Measurements from ENCODE around the gene CACNA1S. TPM values are rescaled to one million over a fixed set of nuclear protein-coding genes. Genes with fewer than 3 reads are reported as not detected.

The CACNA1S gene
- total and polyA plus RNA-seq, 2 of the 13 experiments (the other 11 are each of a cell fraction or from before 2014, with no cell fraction given): not detected

- FAIRE-seq (no peak), ATAC-seq (no peak), DNase-seq (ENCODE audit: low spot score) (no peak)
- Histone ChIP-seq H3K4me1 (ENCODE audit: insufficient read depth, low read length) (peaks cover 15% of the 10 kb centered on the region), H2AFZ (ENCODE audit: low read length) (no peak overlapping the region), H3K4me3 (replicated peaks in 1 of 3; ENCODE audit: insufficient read depth in 1 of 3, low read depth in 2 of 3, low read length in 3 of 3) (no peak overlapping the region), H3K9ac (ENCODE audit: insufficient read depth, low read depth, low read length) (no peak overlapping the region), H3K27ac (ENCODE audit: extremely low read length, insufficient read depth, low read length) (no peak overlapping the region), H3K36me3 (replicated peaks in 1 of 2; ENCODE audit: control insufficient read depth in 1 of 2, insufficient read depth in 2 of 2, low read length in 2 of 2) (no peaks in the 10 kb centered on the region), H4K20me1 (ENCODE audit: insufficient read depth, low read length) (no peaks in the 10 kb centered on the region), H3K9me3 (ENCODE audit: low read length) (no peaks in the 10 kb centered on the region), H3K4me2 (ENCODE audit: low read depth, low read length) (no peak overlapping the region), H3K27me3 (ENCODE audit: control insufficient read depth in 1 of 2, insufficient read depth in 2 of 2, low read length in 2 of 2) (peaks cover 0 to 11% of the 10 kb centered on the region in 2 experiments; a peak in 1 of 5 replicates), H3K79me2 (ENCODE audit: insufficient read depth, low read length) (no peaks in the 10 kb centered on the region)
- in situ Hi-C loops (cut with HindIII; ENCODE audit: extremely low pct_ligation_motif_present, low pct_unique_long_range_greater_than_20kb) (no loop called here), intact Hi-C loops (cut with micrococcal nuclease; ENCODE audit: unreplicated experiment) (no loop called here)
- ChIA-PET CTCF (ENCODE audit: low intra/inter-chr PET ratio, low total read pairs) (no interaction called here), POLR2A (no interaction called here)
- no TSS peak for BruUV-seq (replicated peaks)
- WGBS (ENCODE audit: low lambda C conversion rate): 50% methylated on average over 4 of the region's 4 CpGs
- TF ChIP-seq ZFP91 (CRISPR knock-in tag; IDR thresholded peaks at IDR 0.05; ENCODE audit: borderline replicate concordance) (no peak), ZNF775 (CRISPR knock-in tag; IDR thresholded peaks at IDR 0.05; ENCODE audit: borderline replicate concordance) (no peak), ZNF7 (CRISPR knock-in tag; IDR thresholded peaks at IDR 0.05) (no peak), SP140L (CRISPR knock-in tag; IDR thresholded peaks at IDR 0.05; ENCODE audit: borderline replicate concordance) (no peak), TFE3 (CRISPR knock-in tag; IDR thresholded peaks at IDR 0.05) (no peak), ETS1 (CRISPR knock-in tag; IDR thresholded peaks at IDR 0.05) (no peak), RFX3 (CRISPR knock-in tag; IDR thresholded peaks at IDR 0.05) (no peak), SNAI1 (CRISPR knock-in tag; IDR thresholded peaks at IDR 0.05; ENCODE audit: borderline replicate concordance) (no peak), HNF1B (CRISPR knock-in tag; IDR thresholded peaks at IDR 0.05) (no peak), SPEN (CRISPR knock-in tag; IDR thresholded peaks at IDR 0.05; ENCODE audit: low read depth) (no peak)
Measured at GRCh38 chr1:201061049-201061448, 51.2 kb downstream of the CACNA1S start.
